Mammary epithelial cell (primary cell): ENCODE measurements around the gene LACTBL1.

Experiments
- CTCF ChIP-seq, 2 donors: IDR thresholded peaks in 1 of 2; conservative IDR thresholded peaks in 1 of 2; 2 replicates each; pipeline ENCODE4 v1.5.1; 2011 to 2012; ENCODE audit warnings: inconsistent platforms in 2 of 2, low read length in 2 of 2, mild to moderate bottlenecking in 2 of 2, control low read depth in 1 of 2, low read depth in 1 of 2; ENCODE audit not compliant: insufficient read depth in 1 of 2; ENCODE audit errors: extremely low read depth in 1 of 2
- EZH2 ChIP-seq: IDR thresholded peaks from 2 replicates; pipeline ENCODE4 v1.6.1; 2012; ENCODE audit warnings: low read length, inconsistent platforms, borderline replicate concordance

- TF ChIP-seq CTCF (conservative IDR thresholded peaks at IDR 0.05 in 1 of 2, IDR thresholded peaks at IDR 0.05 in 1 of 2; ENCODE audit: extremely low read depth in 1 of 2, insufficient read depth in 1 of 2, low read depth in 1 of 2, low read length in 2 of 2) (no peak), EZH2 (no peak)
Measured at GRCh38 chr1:22919341-22920025, 53.2 kb downstream of the LACTBL1 start.
